DOHH2 (cell line): ENCODE data around the gene SNX30.

Source experiments
- EZH2phosphoT487 ChIP-seq: fragments of 200-600 bp; sonication (generic); IDR thresholded peaks from 2 replicates; pipeline ENCODE4 v1.6.1; 2017; ENCODE audit warnings: borderline replicate concordance, mild to moderate bottlenecking, antibody characterized with exemption, low read length, moderate library complexity, mixed read lengths
- TF ChIP-seq, protein P1 (sequence below): fragments of 200-600 bp; sonication (generic); IDR thresholded peaks from one replicate; pipeline ENCODE4 v1.5.1; 2014; ENCODE audit warnings: antibody characterized with exemption, mild to moderate bottlenecking, low read depth, low read length; ENCODE audit not compliant: poor library complexity, severe bottlenecking

DNA sequence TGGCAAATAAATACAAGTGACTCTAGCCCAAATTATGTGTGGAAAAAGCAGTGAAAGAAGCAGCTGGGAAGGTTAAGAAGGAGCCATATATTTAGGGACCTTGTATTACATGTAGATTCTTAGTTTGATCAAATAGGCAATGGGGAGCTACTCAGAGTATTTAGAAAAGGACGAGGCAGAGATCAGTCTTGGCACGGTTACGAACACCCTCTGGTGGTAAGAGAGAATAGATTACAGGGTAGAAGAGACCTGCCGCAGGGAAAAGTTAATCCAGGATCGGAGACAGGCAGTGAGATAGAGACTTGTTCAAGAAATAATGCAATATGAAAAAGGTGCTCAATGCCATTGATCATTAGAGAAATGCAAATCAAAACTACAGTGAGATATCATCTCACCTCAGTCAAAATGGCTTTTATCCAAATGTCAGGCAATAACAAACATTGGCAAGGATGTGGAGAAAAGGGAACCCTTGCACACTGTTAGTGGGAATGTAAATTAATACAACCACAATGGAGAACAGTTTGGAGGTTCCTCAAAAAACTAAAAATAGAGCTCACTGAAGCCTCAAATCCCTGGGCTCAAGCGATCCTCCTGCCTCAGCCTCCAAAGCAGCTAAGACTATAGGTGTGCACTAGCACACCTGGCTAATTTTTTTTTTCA is 44.7 kb upstream of the SNX30 start:
- TF ChIP-seq, protein P1, sequence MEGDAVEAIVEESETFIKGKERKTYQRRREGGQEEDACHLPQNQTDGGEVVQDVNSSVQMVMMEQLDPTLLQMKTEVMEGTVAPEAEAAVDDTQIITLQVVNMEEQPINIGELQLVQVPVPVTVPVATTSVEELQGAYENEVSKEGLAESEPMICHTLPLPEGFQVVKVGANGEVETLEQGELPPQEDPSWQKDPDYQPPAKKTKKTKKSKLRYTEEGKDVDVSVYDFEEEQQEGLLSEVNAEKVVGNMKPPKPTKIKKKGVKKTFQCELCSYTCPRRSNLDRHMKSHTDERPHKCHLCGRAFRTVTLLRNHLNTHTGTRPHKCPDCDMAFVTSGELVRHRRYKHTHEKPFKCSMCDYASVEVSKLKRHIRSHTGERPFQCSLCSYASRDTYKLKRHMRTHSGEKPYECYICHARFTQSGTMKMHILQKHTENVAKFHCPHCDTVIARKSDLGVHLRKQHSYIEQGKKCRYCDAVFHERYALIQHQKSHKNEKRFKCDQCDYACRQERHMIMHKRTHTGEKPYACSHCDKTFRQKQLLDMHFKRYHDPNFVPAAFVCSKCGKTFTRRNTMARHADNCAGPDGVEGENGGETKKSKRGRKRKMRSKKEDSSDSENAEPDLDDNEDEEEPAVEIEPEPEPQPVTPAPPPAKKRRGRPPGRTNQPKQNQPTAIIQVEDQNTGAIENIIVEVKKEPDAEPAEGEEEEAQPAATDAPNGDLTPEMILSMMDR = no peak
- no peak for TF ChIP-seq EZH2phosphoT487
